Esophagus muscularis mucosa (tissue), 4 donors: ENCODE measurements around the gene TBC1D8. TPM values are rescaled to one million over a fixed set of nuclear protein-coding genes. Genes with fewer than 3 reads are reported as not detected.

Source experiments
- DNase-seq: peaks from one replicate; pipeline ENCODE4 v3.0.0-alpha.2; 2017; ENCODE audit errors: extremely low spot score
- H3K27ac ChIP-seq, 4 donors: fragments of 200-600 bp; sonication (generic); replicated peaks in 1 of 4; 1 replicate in 3 of 4; 2 replicates in 1 of 4; pipeline ENCODE4 v1.5.1; 2016 to 2019; ENCODE audit warnings: mild to moderate bottlenecking in 1 of 4
- H3K27me3 ChIP-seq, 4 donors: fragments of 200-600 bp; sonication (generic); one replicate each; pipeline versions ENCODE4 v1.5.1 to v1.6.0; 2016 to 2019
- H3K36me3 ChIP-seq, 4 donors: fragments of 200-600 bp; sonication (generic); one replicate each; pipeline ENCODE4 v1.5.1; 2016 to 2019
- H3K4me1 ChIP-seq, 4 donors: fragments of 200-600 bp; sonication (generic); one replicate each; pipeline ENCODE4 v1.5.1; 2016 to 2019
- H3K4me3 ChIP-seq, 4 donors: fragments of 200-600 bp; sonication (generic); 1 replicate in 2 of 4; 2 replicates in 2 of 4; pipeline ENCODE4 v1.5.1; 2016 to 2019; ENCODE audit warnings: mild to moderate bottlenecking in 4 of 4, moderate library complexity in 1 of 4
- H3K9me3 ChIP-seq, 4 donors: fragments of 200-600 bp; sonication (generic); 1 replicate in 3 of 4; 2 replicates in 1 of 4; pipeline ENCODE4 v1.5.1; 2016 to 2019
- CTCF ChIP-seq, 3 experiments: fragments of 200-600 bp in 2 of 3; fragments of 450-650 bp in 1 of 3; sonication (generic) in 2 of 3; IDR thresholded peaks; one replicate each; pipeline ENCODE4 v1.5.1; 2017 to 2019; ENCODE audit warnings: antibody characterized with exemption in 3 of 3, mild to moderate bottlenecking in 2 of 3, moderate library complexity in 1 of 3
- EP300 ChIP-seq: sonication (generic); formaldehyde crosslinking; IDR thresholded peaks from one replicate; pipeline ENCODE4 v1.6.1; 2017; ENCODE audit warnings: antibody characterized with exemption
- POLR2A ChIP-seq: fragments of 450-650 bp; IDR thresholded peaks from one replicate; pipeline ENCODE4 v1.6.1; 2017; ENCODE audit warnings: antibody characterized with exemption, moderate library complexity, mild to moderate bottlenecking, low read depth
- POLR2AphosphoS5 ChIP-seq, 2 donors: sonication (generic); formaldehyde crosslinking; IDR thresholded peaks; one replicate each; pipeline ENCODE4 v1.6.1; 2017; ENCODE audit warnings: antibody characterized with exemption in 2 of 2
- WGBS: methylation state at CpG from one replicate; pipeline ENCODE4 v1.1.5; 2018; 5-methylcytosine and 5-hydroxymethylcytosine counted together
- intact Hi-C: fragments of 100-400 bp; cut with DNase I; formaldehyde crosslinking; loops from one replicate; pipeline ENCODE4 v1.15.1; 2023
- total RNA-seq, 4 donors: library from RNA; depleted of rRNA; stranded (reverse); fragments of >200 nt; gene quantifications; one replicate each; pipeline versions ENCODE4 v1.1.0 to v1.2.1, GENCODE V29; 2016

Gene TBC1D8
- total RNA-seq, 4 donors from 2014 or later, result 16.7 to 23.4 (median 20.4) TPM

- intact Hi-C loops, result no loop called here
- no peak for DNase-seq
- Histone ChIP-seq H3K36me3 (peaks cover 0 to 3% (median 0%) of the 10 kb centered on the region in 4 donors), H3K27me3 (no peaks in the 10 kb centered on the region), H3K4me1 (peaks cover 0 to 15% (median 7%) of the 10 kb centered on the region in 4 donors), H3K4me3 (no peak overlapping the region), H3K27ac (no peak overlapping the region), H3K9me3 (no peaks in the 10 kb centered on the region)
- no peak for TF ChIP-seq EP300
- no peak for TF ChIP-seq POLR2A
- no peak for TF ChIP-seq CTCF (IDR thresholded peaks at IDR 0.05)
- 85% methylated on average over 10 of the region's 12 CpGs for WGBS
These were observed 61.0 kb downstream of the TBC1D8 start for GRCh38 chr2:101089942-101090799.

- DNase-seq, result no peak
- Histone ChIP-seq H3K27me3 (no peaks in the 10 kb centered on the region), H3K27ac (no peak overlapping the region), H3K36me3 (peaks cover 0 to 4% (median 0%) of the 10 kb centered on the region in 4 donors), H3K9me3 (no peaks in the 10 kb centered on the region), H3K4me3 (no peak overlapping the region), H3K4me1 (peaks cover 0 to 15% (median 7%) of the 10 kb centered on the region in 4 donors)
- intact Hi-C loops, result no loop called here
- no peak for TF ChIP-seq CTCF (IDR thresholded peaks at IDR 0.05)
- no peak for TF ChIP-seq EP300
- TF ChIP-seq POLR2A, result no peak
- no peak for TF ChIP-seq POLR2AphosphoS5 (IDR thresholded peaks at IDR 0.05)
- WGBS, result 94% methylated on average over 1 of the region's 1 CpG
These were observed 61.8 kb downstream of the TBC1D8 start for GRCh38 chr2:101089419-101089818.

GRCh38 chr2:101087638-101088037 lies 63.5 kb downstream of the TBC1D8 start:
- Histone ChIP-seq H3K9me3 (no peaks in the 10 kb centered on the region), H3K4me1 (peaks cover 0 to 15% (median 7%) of the 10 kb centered on the region in 4 donors), H3K4me3 (no peak overlapping the region), H3K27ac (no peak overlapping the region), H3K36me3 (peaks cover 0 to 8% (median 2%) of the 10 kb centered on the region in 4 donors), H3K27me3 (no peaks in the 10 kb centered on the region)
- intact Hi-C loops, result no loop called here
- DNase-seq, result no peak
- TF ChIP-seq POLR2AphosphoS5 (IDR thresholded peaks at IDR 0.05) (no peak), POLR2A (no peak), CTCF (IDR thresholded peaks at IDR 0.05) (no peak), EP300 (no peak)

GRCh38 chr2:101083613-101084012 lies 67.6 kb downstream of the TBC1D8 start:
- H3K27ac ChIP-seq, result no peak overlapping the region
- no peak for DNase-seq
- 71% methylated on average over 2 of the region's 2 CpGs for WGBS
- intact Hi-C loops, result no loop called here
- no peaks in the 10 kb centered on the region for H3K27me3 ChIP-seq
- peaks cover 0 to 9% (median 2%) of the 10 kb centered on the region in 4 donors for H3K36me3 ChIP-seq
- peaks cover 0 to 15% (median 7%) of the 10 kb centered on the region in 4 donors for H3K4me1 ChIP-seq
- no peak overlapping the region for H3K4me3 ChIP-seq
- TF ChIP-seq POLR2A (no peak), CTCF (IDR thresholded peaks at IDR 0.05) (no peak), POLR2AphosphoS5 (IDR thresholded peaks at IDR 0.05) (no peak), EP300 (no peak)
- H3K9me3 ChIP-seq, result no peaks in the 10 kb centered on the region
